ENCODE measurements around the gene H2AZ1.

The H2AZ1 gene

DNA sequence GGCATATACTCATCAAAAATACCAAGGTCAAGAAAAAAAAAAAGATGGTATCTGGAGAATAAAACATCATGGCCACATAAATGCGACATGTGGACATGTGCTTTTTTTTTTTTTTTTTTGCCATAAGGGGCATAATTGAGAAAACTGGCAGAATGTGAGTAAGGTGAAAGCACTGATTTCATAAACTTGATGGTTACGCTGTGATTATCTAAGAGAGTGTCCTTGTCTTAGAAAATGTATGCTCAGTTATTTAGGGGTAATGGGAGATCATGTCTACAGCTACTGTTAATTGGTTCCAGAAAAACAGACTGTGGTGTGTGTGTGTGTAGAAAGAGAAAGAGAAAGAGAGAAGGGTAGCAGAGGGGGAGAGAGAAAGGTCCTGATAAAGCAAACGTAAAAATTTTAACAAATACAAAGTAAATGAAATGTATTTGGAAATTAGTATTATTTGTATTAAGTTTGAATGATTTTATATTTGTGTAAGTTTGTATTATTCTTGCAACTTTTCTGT is 11.8 kb downstream of the H2AZ1 start:
- H2AFZ ChIP-seq (ENCODE audit: low read length) = no peak overlapping the region

DNA sequence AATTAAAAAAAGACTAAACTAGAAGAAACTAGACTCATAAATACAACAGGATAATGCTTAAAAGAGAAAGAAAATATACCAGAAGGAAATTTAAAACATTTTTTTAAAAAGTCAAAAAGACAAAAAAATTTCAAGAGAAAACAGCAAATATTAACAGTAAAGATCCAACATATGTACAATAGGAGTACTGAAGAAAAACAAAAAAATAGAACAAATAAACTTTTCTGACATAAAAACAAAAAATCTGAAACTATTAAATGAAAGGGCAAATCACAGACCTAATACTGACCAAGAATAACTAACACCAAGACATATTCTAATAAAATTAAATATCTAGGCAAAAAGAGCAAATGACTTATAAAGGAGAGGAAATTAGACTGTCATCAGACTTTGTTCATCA is 15.2 kb downstream of the H2AZ1 start:
- Histone ChIP-seq H3K9me2 (ENCODE audit: low read depth, low read length) (no peaks in the 10 kb centered on the region), H3F3A (ENCODE audit: insufficient read depth, low read length) (no peaks in the 10 kb centered on the region), H3K9ac (ENCODE audit: low read length) (no peak overlapping the region), H3K9me3 (ENCODE audit: low read length) (peaks cover 12% of the 10 kb centered on the region), H4K20me1 (ENCODE audit: insufficient read depth, low read length) (no peaks in the 10 kb centered on the region), H3K27ac (ENCODE audit: low read depth, low read length, poor library complexity, severe bottlenecking) (no peak overlapping the region), H3K4me3 (ENCODE audit: low read depth, low read length, poor library complexity, severe bottlenecking) (no peak overlapping the region), H2AFZ (ENCODE audit: low read length) (no peak overlapping the region), H3K4me1 (ENCODE audit: insufficient read depth, low read length, severe bottlenecking) (no peaks in the 10 kb centered on the region), H3K27me3 (ENCODE audit: insufficient read depth, low read length) (no peaks in the 10 kb centered on the region), H3K36me3 (ENCODE audit: insufficient read depth, low read length) (peaks cover 48% of the 10 kb centered on the region), H3K4me2 (ENCODE audit: low read length) (no peak overlapping the region), H3K79me2 (ENCODE audit: insufficient read depth, low read length) (peaks cover 75% of the 10 kb centered on the region)
- no peak for TF ChIP-seq EZH2 (IDR thresholded peaks at IDR 0.05; ENCODE audit: borderline replicate concordance, low read length)
- TF ChIP-seq, protein P1, sequence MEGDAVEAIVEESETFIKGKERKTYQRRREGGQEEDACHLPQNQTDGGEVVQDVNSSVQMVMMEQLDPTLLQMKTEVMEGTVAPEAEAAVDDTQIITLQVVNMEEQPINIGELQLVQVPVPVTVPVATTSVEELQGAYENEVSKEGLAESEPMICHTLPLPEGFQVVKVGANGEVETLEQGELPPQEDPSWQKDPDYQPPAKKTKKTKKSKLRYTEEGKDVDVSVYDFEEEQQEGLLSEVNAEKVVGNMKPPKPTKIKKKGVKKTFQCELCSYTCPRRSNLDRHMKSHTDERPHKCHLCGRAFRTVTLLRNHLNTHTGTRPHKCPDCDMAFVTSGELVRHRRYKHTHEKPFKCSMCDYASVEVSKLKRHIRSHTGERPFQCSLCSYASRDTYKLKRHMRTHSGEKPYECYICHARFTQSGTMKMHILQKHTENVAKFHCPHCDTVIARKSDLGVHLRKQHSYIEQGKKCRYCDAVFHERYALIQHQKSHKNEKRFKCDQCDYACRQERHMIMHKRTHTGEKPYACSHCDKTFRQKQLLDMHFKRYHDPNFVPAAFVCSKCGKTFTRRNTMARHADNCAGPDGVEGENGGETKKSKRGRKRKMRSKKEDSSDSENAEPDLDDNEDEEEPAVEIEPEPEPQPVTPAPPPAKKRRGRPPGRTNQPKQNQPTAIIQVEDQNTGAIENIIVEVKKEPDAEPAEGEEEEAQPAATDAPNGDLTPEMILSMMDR (IDR thresholded peaks at IDR 0.05; ENCODE audit: low read length) = no peak

More for the DNA sequence above, 11.8 kb downstream of the H2AZ1 start:
- Histone ChIP-seq H3K79me2 (ENCODE audit: insufficient read depth, low read length) (peaks cover 75% of the 10 kb centered on the region), H4K20me1 (ENCODE audit: insufficient read depth, low read length) (no peaks in the 10 kb centered on the region), H3K9me2 (ENCODE audit: low read depth, low read length) (no peaks in the 10 kb centered on the region), H3F3A (ENCODE audit: insufficient read depth, low read length) (no peaks in the 10 kb centered on the region), H3K27ac (ENCODE audit: low read depth, low read length, poor library complexity, severe bottlenecking) (no peak overlapping the region), H3K4me2 (ENCODE audit: low read length) (no peak overlapping the region), H3K27me3 (ENCODE audit: insufficient read depth, low read length) (no peaks in the 10 kb centered on the region), H3K9ac (ENCODE audit: low read length) (no peak overlapping the region), H3K36me3 (ENCODE audit: insufficient read depth, low read length) (peaks cover 43% of the 10 kb centered on the region), H3K4me1 (ENCODE audit: insufficient read depth, low read length, severe bottlenecking) (peaks cover 6% of the 10 kb centered on the region), H3K9me3 (ENCODE audit: low read length) (peaks cover 5% of the 10 kb centered on the region; the same call in 1 of the 2 replicates), H3K4me3 (ENCODE audit: low read depth, low read length, poor library complexity, severe bottlenecking) (no peak overlapping the region)
- TF ChIP-seq, protein P1 (IDR thresholded peaks at IDR 0.05; ENCODE audit: low read length) = no peak
- TF ChIP-seq EZH2 (IDR thresholded peaks at IDR 0.05; ENCODE audit: borderline replicate concordance, low read length) = no peak

DNA sequence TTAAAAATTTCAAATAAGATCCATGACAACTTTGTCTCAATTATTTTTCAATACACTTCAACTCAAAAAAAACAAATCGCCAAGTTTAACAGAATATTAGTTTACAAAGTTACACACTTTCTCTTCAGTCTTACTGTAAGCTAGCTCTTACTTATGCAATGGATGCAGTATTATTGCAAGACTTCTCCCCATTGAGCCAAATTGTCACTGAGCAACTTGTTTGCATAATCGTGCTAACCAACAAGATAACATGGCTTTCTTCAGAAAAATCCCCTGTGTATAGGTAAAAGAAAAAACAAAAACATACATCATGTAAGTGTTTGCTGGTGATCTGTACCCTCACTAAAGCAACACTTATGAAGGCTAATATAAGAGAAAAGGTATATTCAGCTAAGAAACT is 22.5 kb downstream of the H2AZ1 start:
- H3K4me3 ChIP-seq (ENCODE audit: low read depth, low read length, poor library complexity, severe bottlenecking) = no peak overlapping the region
- H3K9me3 ChIP-seq (ENCODE audit: low read length) = peaks cover 5% of the 10 kb centered on the region; the same call in 1 of the 2 replicates
- H3K27me3 ChIP-seq (ENCODE audit: insufficient read depth, low read length) = no peaks in the 10 kb centered on the region
- no peak for TF ChIP-seq EZH2 (IDR thresholded peaks at IDR 0.05; ENCODE audit: borderline replicate concordance, low read length)
- TF ChIP-seq, protein P1 (IDR thresholded peaks at IDR 0.05; ENCODE audit: low read length) = no peak
- no peak overlapping the region for H3K9ac ChIP-seq (ENCODE audit: low read length)
- no peak overlapping the region for H3K4me2 ChIP-seq (ENCODE audit: low read length)
- no peaks in the 10 kb centered on the region for H3K9me2 ChIP-seq (ENCODE audit: low read depth, low read length)
- no peaks in the 10 kb centered on the region for H3F3A ChIP-seq (ENCODE audit: insufficient read depth, low read length)
- H3K4me1 ChIP-seq (ENCODE audit: insufficient read depth, low read length, severe bottlenecking) = no peaks in the 10 kb centered on the region
- H3K27ac ChIP-seq (ENCODE audit: low read depth, low read length, poor library complexity, severe bottlenecking) = no peak overlapping the region
- peaks cover 26% of the 10 kb centered on the region for H3K79me2 ChIP-seq (ENCODE audit: insufficient read depth, low read length)
- H2AFZ ChIP-seq (ENCODE audit: low read length) = no peak overlapping the region
- H4K20me1 ChIP-seq (ENCODE audit: insufficient read depth, low read length) = no peaks in the 10 kb centered on the region
- peaks cover 66% of the 10 kb centered on the region for H3K36me3 ChIP-seq (ENCODE audit: insufficient read depth, low read length)

Measured in OCI-LY1 (cell line).